Mesodermal cell (in vitro differentiated cells): ENCODE measurements around the gene ANP32B.
"Not testable (repeated sequence)": the region's sequence is repeated elsewhere in the genome, so short reads cannot be mapped to it uniquely, and the experiment has no call there.

ENCODE experiments used
- H3K27ac ChIP-seq: 2 replicates; pipeline ENCODE4 v1.7.0; 2013; ENCODE audit warnings: mild to moderate bottlenecking, low read depth, low read length, moderate library complexity; ENCODE audit not compliant: severe bottlenecking
- H3K36me3 ChIP-seq: 2 replicates; pipeline ENCODE4 v1.7.1; 2013; ENCODE audit warnings: mild to moderate bottlenecking, low read length, moderate library complexity; ENCODE audit not compliant: control insufficient read depth, insufficient read depth
- H3K4me1 ChIP-seq: one replicate; pipeline ENCODE4 v1.7.1; 2013; ENCODE audit warnings: mild to moderate bottlenecking, low read length; ENCODE audit not compliant: insufficient read depth, control insufficient read depth, poor library complexity, severe bottlenecking
- H3K4me3 ChIP-seq: 2 replicates; pipeline ENCODE4 v1.7.0; 2013; ENCODE audit warnings: low read length, control low read depth, mild to moderate bottlenecking; ENCODE audit not compliant: insufficient read depth, poor library complexity, severe bottlenecking; ENCODE audit errors: extremely low read depth
- H3K9me3 ChIP-seq: 2 replicates; pipeline ENCODE4 v1.7.1; 2013; ENCODE audit warnings: mild to moderate bottlenecking, low read length, moderate library complexity; ENCODE audit not compliant: control insufficient read depth
- WGBS, 2 experiments: methylation state at CpG; one replicate each; pipeline ENCODE4 v1.1.5; 2013; ENCODE audit warnings: missing lambda C conversion rate in 2 of 2; ENCODE audit not compliant: insufficient coverage in 2 of 2; 5-methylcytosine and 5-hydroxymethylcytosine counted together

The ANP32B gene

GRCh38 chr9:98010445-98010844 lies 27.3 kb downstream of the ANP32B start:
- Histone ChIP-seq H3K27ac (no peak overlapping the region), H3K4me1 (no peaks in the 10 kb centered on the region), H3K4me3 (no peak overlapping the region), H3K9me3 (no peaks in the 10 kb centered on the region), H3K36me3 (peaks cover 99% of the 10 kb centered on the region)
- WGBS, 2 experiments: 78 to 83% methylated on average over 2 of the region's 2 CpGs

DNA sequence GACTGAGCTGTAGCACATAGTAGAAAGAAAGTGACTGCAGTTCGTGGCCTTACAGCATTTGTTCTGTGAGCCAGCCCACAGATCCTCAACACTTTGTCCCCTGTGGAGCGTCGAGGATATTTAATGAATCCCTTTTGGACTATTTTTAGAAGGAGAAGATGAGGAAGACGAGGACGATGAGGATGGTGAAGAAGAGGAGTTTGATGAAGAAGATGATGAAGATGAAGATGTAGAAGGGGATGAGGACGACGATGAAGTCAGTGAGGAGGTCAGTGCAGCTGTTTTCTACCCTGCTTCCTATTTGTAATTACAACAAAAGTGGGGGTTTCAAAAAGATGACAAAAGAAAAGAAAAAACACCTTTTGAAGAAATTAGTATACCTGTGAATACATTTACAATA lies 28.0 kb downstream of the ANP32B start:
- no peak overlapping the region for H3K4me3 ChIP-seq
- no peaks in the 10 kb centered on the region for H3K9me3 ChIP-seq
- peaks cover 97% of the 10 kb centered on the region for H3K36me3 ChIP-seq
- WGBS, 2 experiments: 97 to 98% methylated on average over 5 of the region's 7 CpGs
- H3K27ac ChIP-seq: no peak overlapping the region
- H3K4me1 ChIP-seq: no peaks in the 10 kb centered on the region

- WGBS, 2 experiments: 94 to 100% methylated on average over 1 to 4 of the region's 4 CpGs
- Histone ChIP-seq H3K4me1 (no peaks in the 10 kb centered on the region), H3K27ac (no peak overlapping the region), H3K9me3 (no peaks in the 10 kb centered on the region), H3K36me3 (peaks cover 92% of the 10 kb centered on the region), H3K4me3 (no peak overlapping the region)
Observed at GRCh38 chr9:98016137-98016680, 33.1 kb downstream of the ANP32B start.

DNA sequence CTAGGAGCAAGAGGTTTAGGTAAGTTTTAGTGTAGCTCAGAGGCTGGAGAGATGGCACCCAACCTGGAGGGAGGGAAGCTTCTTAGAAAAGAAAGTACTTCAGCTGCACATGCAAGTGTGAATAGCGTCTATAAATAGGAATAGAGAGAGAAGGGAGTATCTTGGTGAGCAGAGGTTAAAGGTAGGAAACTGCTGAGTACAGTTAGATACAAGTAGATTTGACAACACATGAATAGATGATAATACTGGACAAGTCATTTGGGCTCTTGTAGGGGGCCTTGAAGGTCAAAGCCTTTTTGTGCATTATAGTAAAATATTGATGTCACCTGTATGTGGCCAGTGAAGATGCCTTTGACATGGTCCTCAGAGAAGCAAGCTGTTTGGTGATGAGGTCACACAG lies 34.2 kb downstream of the ANP32B start:
- Histone ChIP-seq H3K36me3 (peaks cover 84% of the 10 kb centered on the region), H3K27ac (no peak overlapping the region), H3K9me3 (no peaks in the 10 kb centered on the region), H3K4me3 (no peak overlapping the region), H3K4me1 (peaks cover 3% of the 10 kb centered on the region)
- WGBS, 2 experiments: 90 to 94% methylated on average over 1 of the region's 1 CpG

DNA sequence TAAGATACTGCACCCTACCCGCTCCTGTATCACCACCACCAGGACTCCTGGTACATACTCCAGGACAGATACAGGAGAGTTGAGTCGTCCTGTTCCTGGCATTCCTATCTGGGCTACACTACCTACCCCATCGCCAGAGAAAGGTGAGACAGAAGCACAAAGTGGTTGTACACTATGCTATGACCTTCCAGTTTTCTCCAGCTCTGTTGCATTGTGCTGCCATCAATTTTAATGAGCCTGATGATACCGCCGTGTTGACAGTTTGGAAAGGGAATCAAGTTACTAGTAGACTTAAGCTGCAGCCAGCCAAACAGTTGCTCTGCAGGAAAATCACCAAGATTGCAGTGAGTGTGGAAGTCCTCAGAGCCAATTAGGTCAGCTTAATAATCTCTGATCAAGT lies 35.2 kb downstream of the ANP32B start:
- H3K4me1 ChIP-seq: peaks cover 3% of the 10 kb centered on the region
- 92 to 95% methylated on average over 3 to 5 of the region's 5 CpGs for WGBS, 2 experiments
- no peaks in the 10 kb centered on the region for H3K9me3 ChIP-seq
- no peak overlapping the region for H3K4me3 ChIP-seq
- peaks cover 73% of the 10 kb centered on the region for H3K36me3 ChIP-seq
- H3K27ac ChIP-seq: no peak overlapping the region

DNA sequence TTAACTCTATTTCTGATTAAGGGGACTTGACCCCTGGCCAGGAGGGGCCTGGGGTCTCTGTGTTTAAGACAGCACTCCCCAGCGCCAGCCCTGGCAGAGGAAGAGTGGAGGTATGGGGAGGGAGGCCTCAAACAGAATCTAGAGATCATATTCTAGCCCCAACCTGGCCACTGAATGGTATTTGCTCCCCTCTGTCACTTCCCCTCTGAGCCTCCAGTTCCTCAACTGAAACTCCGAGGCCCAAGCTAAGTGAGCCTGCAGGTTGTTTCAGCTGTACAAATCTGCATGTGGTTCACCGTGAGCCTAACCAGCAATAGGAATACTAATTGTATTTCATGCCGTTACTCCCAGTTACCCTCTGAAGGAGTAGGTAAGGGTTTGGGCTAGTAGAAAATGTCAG lies 36.0 kb downstream of the ANP32B start:
- Histone ChIP-seq H3K4me3 (no peak overlapping the region), H3K27ac (no peak overlapping the region), H3K4me1 (peaks cover 3% of the 10 kb centered on the region), H3K36me3 (peaks cover 66% of the 10 kb centered on the region), H3K9me3 (no peaks in the 10 kb centered on the region)
- WGBS, 2 experiments: 86% methylated on average over 1 of the region's 4 CpGs; no CpG with 5 or more reads in 1 of the 2 experiments

GRCh38 chr9:98019869-98020268 lies 36.7 kb downstream of the ANP32B start:
- H3K36me3 ChIP-seq: peaks cover 58% of the 10 kb centered on the region
- H3K4me3 ChIP-seq, H3K9me3 ChIP-seq, H3K4me1 ChIP-seq, H3K27ac ChIP-seq: not testable (repeated sequence)
- 83 to 92% methylated on average over 3 of the region's 5 CpGs for WGBS, 2 experiments

GRCh38 chr9:98020476-98021145 lies 37.5 kb downstream of the ANP32B start:
- WGBS, 2 experiments: 88 to 96% methylated on average over 8 of the region's 8 CpGs
- H3K27ac ChIP-seq: no peak overlapping the region
- no peak overlapping the region for H3K4me3 ChIP-seq
- H3K36me3 ChIP-seq: peaks cover 51% of the 10 kb centered on the region
- no peaks in the 10 kb centered on the region for H3K9me3 ChIP-seq
- peaks cover 3% of the 10 kb centered on the region for H3K4me1 ChIP-seq

GRCh38 chr9:98021306-98022040 lies 38.3 kb downstream of the ANP32B start:
- WGBS, 2 experiments: 86 to 96% methylated on average over 8 of the region's 8 CpGs
- Histone ChIP-seq H3K9me3 (no peaks in the 10 kb centered on the region), H3K4me1 (peaks cover 9% of the 10 kb centered on the region), H3K4me3 (no peak overlapping the region), H3K27ac (no peak overlapping the region), H3K36me3 (peaks cover 44% of the 10 kb centered on the region)

DNA sequence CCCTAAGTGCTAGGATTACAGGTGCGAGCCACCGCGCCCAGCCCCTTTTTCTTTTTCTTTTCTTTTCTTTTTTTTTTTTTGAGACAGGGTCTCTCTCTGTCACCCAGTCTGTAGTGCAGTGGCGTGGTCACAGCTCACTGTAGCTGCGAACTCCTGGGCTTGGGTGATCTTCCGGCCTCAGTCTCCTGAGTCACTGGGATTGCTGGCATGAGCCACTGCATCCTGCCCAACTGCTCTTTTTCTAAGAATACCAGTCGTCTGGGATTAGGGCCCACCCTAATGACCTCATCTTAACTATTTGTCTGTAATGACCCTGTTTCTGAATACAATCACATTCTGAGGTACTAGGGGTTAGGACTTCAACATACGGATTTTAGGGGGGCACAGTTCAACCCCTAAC lies 39.3 kb downstream of the ANP32B start:
- no peak overlapping the region for H3K27ac ChIP-seq
- H3K4me3 ChIP-seq: no peak overlapping the region
- H3K9me3 ChIP-seq: no peaks in the 10 kb centered on the region
- H3K36me3 ChIP-seq: peaks cover 37% of the 10 kb centered on the region
- WGBS, 2 experiments: 83 to 89% methylated on average over 4 to 6 of the region's 8 CpGs
- peaks cover 9% of the 10 kb centered on the region for H3K4me1 ChIP-seq

DNA sequence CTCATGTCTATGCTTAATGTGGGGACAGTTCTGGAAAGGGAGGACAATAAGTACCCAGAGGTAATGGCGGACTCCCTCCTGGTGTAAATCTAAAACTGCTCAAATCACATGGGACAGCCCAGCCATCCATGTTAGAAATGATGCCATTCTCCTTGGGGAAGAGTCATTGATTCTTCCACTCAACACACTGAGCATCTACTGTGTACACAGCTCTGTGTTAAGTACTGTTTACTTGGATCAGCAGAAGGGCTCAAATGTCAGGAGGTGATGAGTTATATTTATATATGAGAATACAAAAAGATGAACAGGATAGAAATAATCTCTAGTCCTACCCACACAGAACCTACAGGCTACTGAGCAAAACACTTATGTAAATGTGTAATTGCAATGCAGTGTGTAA lies 41.6 kb downstream of the ANP32B start:
- H3K4me1 ChIP-seq: peaks cover 9% of the 10 kb centered on the region
- no peak overlapping the region for H3K4me3 ChIP-seq
- H3K27ac ChIP-seq: no peak overlapping the region
- WGBS, 2 experiments: 100% methylated on average over 1 of the region's 1 CpG; no CpG with 5 or more reads in 1 of the 2 experiments
- H3K36me3 ChIP-seq: peaks cover 16% of the 10 kb centered on the region
- H3K9me3 ChIP-seq: no peaks in the 10 kb centered on the region
